Activated T-cell treated with anti-CD3 and anti-CD28 coated beads, Interleukin-2, amount 50 U/mL, for 24 hours (primary cell): ENCODE measurements around the gene KRT37.

Experiments
- DNase-seq: peaks from one replicate; pipeline ENCODE4 v3.0.0-alpha.2; 2020
- H3K27ac Mint-ChIP-seq: 2 replicates; pipeline ENCODE4 v1.8.0; 2020; ENCODE audit warnings: mild to moderate bottlenecking, mixed read lengths
- H3K27me3 Mint-ChIP-seq: 2 replicates; pipeline ENCODE4 v1.8.0; 2020; ENCODE audit warnings: mixed read lengths
- H3K36me3 Mint-ChIP-seq: 2 replicates; pipeline ENCODE4 v1.8.0; 2020; ENCODE audit warnings: low read depth, mixed read lengths
- H3K4me1 Mint-ChIP-seq: 2 replicates; pipeline ENCODE4 v1.8.0; 2020; ENCODE audit warnings: low read depth, mixed read lengths
- H3K4me3 Mint-ChIP-seq: 2 replicates; pipeline ENCODE4 v1.8.0; 2020; ENCODE audit warnings: mild to moderate bottlenecking, moderate library complexity, mixed read lengths
- H3K9me3 Mint-ChIP-seq: 2 replicates; pipeline ENCODE4 v1.8.0; 2020; ENCODE audit warnings: mixed read lengths

Gene KRT37

GRCh38 chr17:41421116-41421515 is 3.3 kb downstream of the KRT37 start:
- Mint-ChIP-seq H3K27me3 (no peaks in the 10 kb centered on the region), H3K27ac (no peak overlapping the region), H3K9me3 (no peaks in the 10 kb centered on the region), H3K4me3 (no peak overlapping the region), H3K36me3 (no peaks in the 10 kb centered on the region), H3K4me1 (peaks cover 1% of the 10 kb centered on the region)
- DNase-seq: no peak

DNA sequence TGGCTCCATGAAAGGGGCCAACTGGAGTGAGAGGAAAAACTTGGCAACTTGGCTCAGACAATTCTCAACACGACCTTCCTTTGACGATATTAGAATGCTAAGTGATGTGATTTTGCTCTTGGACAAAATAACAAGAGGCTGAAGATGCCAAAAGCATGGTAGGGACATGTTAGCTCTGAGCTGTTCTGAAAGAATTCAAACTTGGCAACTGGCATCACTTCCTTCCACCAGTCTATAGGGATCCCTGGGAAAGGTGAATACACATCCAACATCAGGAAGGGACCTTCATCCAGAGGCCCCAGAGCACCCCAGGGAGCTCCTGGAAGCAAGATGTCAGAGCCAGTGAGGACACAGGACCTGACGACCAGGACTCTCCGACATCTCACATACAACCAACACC is 4.3 kb downstream of the KRT37 start:
- no peaks in the 10 kb centered on the region for H3K9me3 Mint-ChIP-seq
- H3K36me3 Mint-ChIP-seq: no peaks in the 10 kb centered on the region
- H3K4me3 Mint-ChIP-seq: no peak overlapping the region
- no peaks in the 10 kb centered on the region for H3K27me3 Mint-ChIP-seq
- no peak for DNase-seq
- peaks cover 1% of the 10 kb centered on the region for H3K4me1 Mint-ChIP-seq
- no peak overlapping the region for H3K27ac Mint-ChIP-seq

GRCh38 chr17:41419716-41420115 is 4.7 kb downstream of the KRT37 start:
- H3K4me1 Mint-ChIP-seq: peaks cover 1% of the 10 kb centered on the region
- no peaks in the 10 kb centered on the region for H3K36me3 Mint-ChIP-seq
- H3K27ac Mint-ChIP-seq: no peak overlapping the region
- H3K9me3 Mint-ChIP-seq: no peaks in the 10 kb centered on the region
- DNase-seq: no peak
- H3K4me3 Mint-ChIP-seq: no peak overlapping the region
- H3K27me3 Mint-ChIP-seq: no peaks in the 10 kb centered on the region

DNA sequence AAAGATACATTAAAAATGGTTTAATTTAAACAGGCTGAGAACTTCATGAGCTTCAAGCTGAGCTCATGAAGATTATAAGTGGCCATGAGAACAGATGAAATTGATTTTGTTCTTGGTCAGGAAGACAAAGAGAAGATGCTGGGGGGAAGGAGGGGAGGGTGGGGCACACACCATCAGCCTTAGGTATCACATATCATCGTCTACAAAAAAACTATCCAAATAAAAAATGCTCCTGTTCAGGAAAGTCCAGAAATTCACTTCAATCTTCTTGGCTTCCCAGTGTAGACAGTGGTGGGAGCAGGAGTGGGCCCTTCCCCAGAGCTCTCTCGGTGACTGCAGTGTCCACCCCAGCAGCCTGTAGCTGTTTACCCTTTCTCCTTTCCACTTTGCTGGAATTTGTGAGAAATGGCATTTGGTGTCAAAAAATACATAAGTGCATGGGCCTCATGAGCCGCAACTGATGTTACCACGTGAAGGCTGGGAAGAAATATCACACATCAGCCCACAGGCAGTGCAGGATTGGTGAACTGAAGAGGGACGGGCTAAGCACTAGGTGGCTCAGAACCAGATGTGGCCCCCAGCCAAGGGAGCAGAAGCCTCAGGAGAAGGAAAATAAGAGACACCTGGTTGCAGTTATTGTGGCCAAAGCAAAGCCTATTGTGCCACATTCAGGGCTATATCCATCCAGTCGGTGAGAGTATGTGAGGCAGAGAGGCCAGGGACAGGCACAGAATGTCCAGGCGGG is 6.1 kb downstream of the KRT37 start:
- Mint-ChIP-seq H3K27ac (no peak overlapping the region), H3K36me3 (no peaks in the 10 kb centered on the region), H3K27me3 (no peaks in the 10 kb centered on the region), H3K9me3 (no peaks in the 10 kb centered on the region), H3K4me1 (peaks cover 1% of the 10 kb centered on the region), H3K4me3 (no peak overlapping the region)
- no peak for DNase-seq

DNA sequence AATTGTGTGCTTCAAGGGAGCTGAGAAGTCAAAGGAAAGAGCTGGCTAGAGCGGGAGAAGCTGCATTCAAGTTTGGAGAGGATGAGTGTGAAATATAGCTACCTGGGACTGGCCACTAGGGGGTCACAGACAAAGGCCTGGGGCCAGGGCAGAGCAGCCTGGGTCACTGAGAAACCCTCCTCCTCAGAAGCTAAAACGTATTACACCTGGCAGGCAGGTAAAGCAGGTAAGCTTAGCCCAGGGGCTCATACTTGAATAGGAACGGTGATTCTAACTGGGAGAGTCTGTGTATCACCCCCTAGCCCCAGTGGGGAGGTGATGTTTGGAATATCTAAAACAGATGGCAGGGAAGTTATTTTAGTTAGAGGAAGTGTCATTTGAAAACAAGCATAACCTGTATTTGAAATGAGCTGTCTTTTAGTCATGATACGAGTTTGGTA is 6.8 kb downstream of the KRT37 start:
- H3K4me3 Mint-ChIP-seq: no peak overlapping the region
- H3K27ac Mint-ChIP-seq: no peak overlapping the region
- DNase-seq: no peak
- no peaks in the 10 kb centered on the region for H3K36me3 Mint-ChIP-seq
- H3K27me3 Mint-ChIP-seq: no peaks in the 10 kb centered on the region
- no peaks in the 10 kb centered on the region for H3K9me3 Mint-ChIP-seq
- peaks cover 1% of the 10 kb centered on the region for H3K4me1 Mint-ChIP-seq

GRCh38 chr17:41417127-41417526 is 7.3 kb downstream of the KRT37 start:
- no peaks in the 10 kb centered on the region for H3K27me3 Mint-ChIP-seq
- peaks cover 1% of the 10 kb centered on the region for H3K4me1 Mint-ChIP-seq
- H3K36me3 Mint-ChIP-seq: no peaks in the 10 kb centered on the region
- no peak overlapping the region for H3K4me3 Mint-ChIP-seq
- no peaks in the 10 kb centered on the region for H3K9me3 Mint-ChIP-seq
- DNase-seq: no peak
- no peak overlapping the region for H3K27ac Mint-ChIP-seq

GRCh38 chr17:41416479-41416878 is 7.9 kb downstream of the KRT37 start:
- no peaks in the 10 kb centered on the region for H3K27me3 Mint-ChIP-seq
- no peak overlapping the region for H3K4me3 Mint-ChIP-seq
- peaks cover 1% of the 10 kb centered on the region for H3K4me1 Mint-ChIP-seq
- H3K27ac Mint-ChIP-seq: no peak overlapping the region
- H3K9me3 Mint-ChIP-seq: no peaks in the 10 kb centered on the region
- no peaks in the 10 kb centered on the region for H3K36me3 Mint-ChIP-seq
- no peak for DNase-seq

GRCh38 chr17:41415833-41416335 is 8.5 kb downstream of the KRT37 start:
- Mint-ChIP-seq H3K27me3 (no peaks in the 10 kb centered on the region), H3K36me3 (no peaks in the 10 kb centered on the region), H3K27ac (no peak overlapping the region), H3K4me3 (no peak overlapping the region), H3K9me3 (no peaks in the 10 kb centered on the region), H3K4me1 (peaks cover 1% of the 10 kb centered on the region)
- no peak for DNase-seq

DNA sequence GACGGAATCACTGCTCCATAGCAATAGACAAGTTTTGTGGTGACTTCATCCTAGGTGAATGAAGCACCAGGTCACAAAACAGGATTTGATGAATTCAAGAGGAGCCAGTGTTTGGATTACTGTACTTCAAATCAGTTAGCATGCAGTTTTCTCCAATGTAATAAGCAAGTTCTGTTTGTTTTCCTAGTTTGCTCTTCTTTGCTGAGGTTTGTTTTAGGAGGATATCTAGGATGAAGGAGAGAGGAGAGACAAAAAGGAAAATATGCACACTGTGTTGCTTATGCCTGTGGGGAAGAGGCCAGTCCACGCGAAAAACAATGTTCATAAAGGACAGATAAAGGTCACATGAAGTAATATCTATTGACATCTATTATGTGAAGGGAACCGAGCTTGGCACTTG is 9.0 kb downstream of the KRT37 start:
- peaks cover 1% of the 10 kb centered on the region for H3K4me1 Mint-ChIP-seq
- H3K27me3 Mint-ChIP-seq: no peaks in the 10 kb centered on the region
- H3K36me3 Mint-ChIP-seq: no peaks in the 10 kb centered on the region
- H3K9me3 Mint-ChIP-seq: no peaks in the 10 kb centered on the region
- no peak overlapping the region for H3K27ac Mint-ChIP-seq
- H3K4me3 Mint-ChIP-seq: no peak overlapping the region
- no peak for DNase-seq

DNA sequence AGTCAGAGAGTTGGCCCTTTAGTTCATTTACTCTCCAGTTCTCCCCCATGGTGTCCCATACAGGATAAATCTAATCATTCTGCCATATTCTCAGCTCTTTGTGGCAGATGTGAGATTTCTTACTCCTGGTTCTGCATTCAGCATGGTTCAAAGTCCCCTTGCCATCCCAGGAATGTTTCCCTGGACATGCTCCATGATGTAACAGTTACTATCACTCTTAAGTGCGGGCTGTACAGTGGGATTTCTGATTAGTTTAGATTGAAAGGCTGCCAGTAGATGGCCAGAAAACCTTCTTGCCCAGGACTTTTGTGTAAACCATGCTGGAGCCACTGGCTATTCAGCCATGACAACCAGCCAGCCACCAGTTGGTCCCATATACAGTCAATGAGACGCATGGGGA is 10.4 kb downstream of the KRT37 start:
- no peaks in the 10 kb centered on the region for H3K9me3 Mint-ChIP-seq
- H3K4me3 Mint-ChIP-seq: no peak overlapping the region
- no peak overlapping the region for H3K27ac Mint-ChIP-seq
- peaks cover 5% of the 10 kb centered on the region for H3K4me1 Mint-ChIP-seq
- no peaks in the 10 kb centered on the region for H3K36me3 Mint-ChIP-seq
- H3K27me3 Mint-ChIP-seq: no peaks in the 10 kb centered on the region
- DNase-seq: no peak

GRCh38 chr17:41413353-41413957 is 10.9 kb downstream of the KRT37 start:
- H3K36me3 Mint-ChIP-seq: no peaks in the 10 kb centered on the region
- peaks cover 9% of the 10 kb centered on the region for H3K4me1 Mint-ChIP-seq
- H3K9me3 Mint-ChIP-seq: no peaks in the 10 kb centered on the region
- H3K27ac Mint-ChIP-seq: no peak overlapping the region
- no peaks in the 10 kb centered on the region for H3K27me3 Mint-ChIP-seq
- DNase-seq: no peak
- no peak overlapping the region for H3K4me3 Mint-ChIP-seq

DNA sequence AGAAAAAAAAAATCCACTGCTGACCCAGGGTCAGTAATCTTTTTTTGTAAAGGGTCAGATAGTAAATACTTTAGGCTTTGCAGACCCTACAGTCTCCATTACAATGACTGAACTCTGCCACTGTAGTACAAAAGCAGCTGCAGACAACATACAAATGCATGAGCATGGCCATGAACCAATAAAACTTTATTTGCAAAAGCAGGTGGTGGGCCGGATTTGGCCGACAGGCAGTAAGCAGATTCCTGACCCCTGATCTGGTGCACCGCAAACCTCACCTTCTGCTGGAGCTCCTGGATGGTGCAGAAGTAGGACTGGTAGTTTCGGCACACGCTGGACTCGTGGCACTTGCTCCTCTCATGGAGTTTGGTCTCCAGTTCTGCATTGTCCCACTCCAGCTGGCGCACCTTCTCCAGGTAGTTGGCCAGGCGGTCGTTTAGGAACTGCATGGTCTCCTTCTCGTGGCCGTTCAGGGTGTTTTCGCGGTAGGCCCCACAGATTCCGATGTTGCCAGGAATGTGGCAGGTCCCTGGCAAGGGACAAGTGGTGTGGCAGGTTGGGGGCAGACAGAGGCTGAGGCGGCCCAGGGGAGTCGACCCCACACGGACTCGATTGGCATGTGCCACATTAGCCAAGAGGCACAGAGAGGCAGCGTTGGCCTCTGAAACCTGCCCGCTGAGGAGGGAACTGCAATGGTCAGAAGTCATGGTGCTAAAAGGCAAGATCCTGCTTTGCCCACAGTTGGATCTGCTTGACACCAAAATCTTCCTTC is 13.1 kb downstream of the KRT37 start:
- H3K27ac Mint-ChIP-seq: no peak overlapping the region
- peaks cover 9% of the 10 kb centered on the region for H3K4me1 Mint-ChIP-seq
- no peaks in the 10 kb centered on the region for H3K36me3 Mint-ChIP-seq
- no peaks in the 10 kb centered on the region for H3K9me3 Mint-ChIP-seq
- H3K4me3 Mint-ChIP-seq: no peak overlapping the region
- no peaks in the 10 kb centered on the region for H3K27me3 Mint-ChIP-seq
- DNase-seq: no peak

- H3K4me3 Mint-ChIP-seq: no peak overlapping the region
- no peak overlapping the region for H3K27ac Mint-ChIP-seq
- H3K9me3 Mint-ChIP-seq: no peaks in the 10 kb centered on the region
- H3K27me3 Mint-ChIP-seq: no peaks in the 10 kb centered on the region
- no peak for DNase-seq
- peaks cover 41% of the 10 kb centered on the region for H3K4me1 Mint-ChIP-seq
- H3K36me3 Mint-ChIP-seq: no peaks in the 10 kb centered on the region
Measured at GRCh38 chr17:41407226-41407625, 17.2 kb downstream of the KRT37 start.

DNA sequence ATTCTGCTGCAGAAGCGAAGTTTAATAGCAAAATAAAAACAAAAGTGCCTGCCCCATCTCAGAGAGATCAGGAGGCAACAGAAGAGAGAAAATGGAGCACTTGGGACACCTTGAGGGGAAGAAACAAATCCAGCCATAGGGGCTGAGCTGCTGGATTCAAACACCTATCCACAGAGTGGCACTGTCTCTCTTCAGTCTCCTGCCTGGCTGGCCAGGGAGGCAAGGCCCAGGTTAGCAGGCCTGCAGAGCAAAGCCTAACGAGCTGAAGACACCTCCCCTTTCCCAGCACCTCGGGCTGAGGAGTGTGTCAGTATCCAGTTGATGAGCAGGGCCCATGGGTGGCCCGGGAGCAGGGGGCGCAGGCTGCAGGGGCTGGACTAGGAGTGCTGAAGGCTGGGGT is 18.2 kb downstream of the KRT37 start:
- Mint-ChIP-seq H3K4me3 (no peak overlapping the region), H3K27me3 (no peaks in the 10 kb centered on the region), H3K9me3 (no peaks in the 10 kb centered on the region), H3K36me3 (no peaks in the 10 kb centered on the region), H3K27ac (no peak overlapping the region), H3K4me1 (peaks cover 44% of the 10 kb centered on the region)
- DNase-seq: no peak
